Natural killer cell (primary cell): Measurements from ENCODE around the gene CGN. TPM values are rescaled to one million over a fixed set of nuclear protein-coding genes. Genes with fewer than 3 reads are reported as not detected.

Source experiments
- ATAC-seq, 3 donors: fragments of 150-1000 bp in 2 of 3; fragments of 200-7000 bp in 1 of 3; cut with Tn5 transposase; 1 replicate in 1 of 3; 2 replicates in 2 of 3; pipeline ENCODE4 v1.10.0; 2021; ENCODE audit warnings: mild to moderate bottlenecking in 2 of 3, moderate library complexity in 2 of 3
- DNase-seq, 2 donors: peaks; one replicate each; pipeline versions ENCODE4 v3.0.0 to v3.0.0-alpha.2; 2013 to 2021; ENCODE audit warnings: mixed read lengths in 1 of 2
- H3K27ac ChIP-seq: one replicate; pipeline ENCODE4 v1.5.1; 2013; ENCODE audit warnings: mild to moderate bottlenecking, low read length
- H3K27me3 ChIP-seq: one replicate; pipeline ENCODE4 v1.6.1; 2013; ENCODE audit warnings: low read length; ENCODE audit not compliant: control insufficient read depth, insufficient read depth
- H3K36me3 ChIP-seq: one replicate; pipeline ENCODE4 v1.6.1; 2013; ENCODE audit warnings: low read length; ENCODE audit not compliant: control insufficient read depth, insufficient read depth
- H3K4me1 ChIP-seq: one replicate; pipeline ENCODE4 v1.6.1; 2013; ENCODE audit warnings: low read length; ENCODE audit not compliant: control insufficient read depth, insufficient read depth
- H3K4me3 ChIP-seq: one replicate; pipeline ENCODE4 v1.5.1; 2013; ENCODE audit warnings: low read length
- H3K9me3 ChIP-seq: one replicate; pipeline ENCODE4 v1.6.1; 2013; ENCODE audit warnings: low read length; ENCODE audit not compliant: control insufficient read depth, insufficient read depth
- H3K27ac Mint-ChIP-seq, 2 donors: one replicate each; pipeline ENCODE4 v1.8.0; 2022; ENCODE audit warnings: mild to moderate bottlenecking in 2 of 2, mixed read lengths in 2 of 2, moderate library complexity in 1 of 2
- H3K27me3 Mint-ChIP-seq, 2 donors: one replicate each; pipeline ENCODE4 v1.8.0; 2022; ENCODE audit warnings: low read depth in 2 of 2, mixed read lengths in 2 of 2
- H3K36me3 Mint-ChIP-seq: one replicate; pipeline ENCODE4 v1.8.0; 2022; ENCODE audit warnings: mixed read lengths
- H3K4me1 Mint-ChIP-seq, 2 donors: one replicate each; pipeline ENCODE4 v1.8.0; 2022; ENCODE audit warnings: mixed read lengths in 2 of 2
- H3K4me3 Mint-ChIP-seq: one replicate; pipeline ENCODE4 v1.8.0; 2022; ENCODE audit warnings: mild to moderate bottlenecking, moderate library complexity, mixed read lengths
- H3K9me3 Mint-ChIP-seq, 2 donors: one replicate each; pipeline ENCODE4 v1.8.0; 2022; ENCODE audit warnings: mixed read lengths in 2 of 2
- CTCF ChIP-seq: fragments of 200-600 bp; IDR thresholded peaks from one replicate; pipeline ENCODE4 v1.8.0; 2022; ENCODE audit warnings: antibody characterized with exemption
- WGBS: methylation state at CpG from one replicate; pipeline ENCODE4 v1.1.7; 2013; ENCODE audit warnings: missing lambda C conversion rate; ENCODE audit not compliant: insufficient coverage; 5-methylcytosine and 5-hydroxymethylcytosine counted together
- intact Hi-C: fragments of 100-400 bp; cut with micrococcal nuclease; formaldehyde crosslinking; loops from one replicate; pipeline ENCODE4 v1.14.2; 2022
- total RNA-seq, 4 donors: library from RNA; stranded (reverse); fragments of 120-200 nt in 1 of 4; gene quantifications; one replicate each; pipeline versions ENCODE4 v1.2.3 to v1.2.4, GENCODE V29; 2013 to 2022

The CGN gene
- total RNA-seq, 3 donors from 2014 or later (not counting 1 experiment from before 2014, with no cell fraction given), result 0.07 to 0.80 TPM; not detected in 1

DNA sequence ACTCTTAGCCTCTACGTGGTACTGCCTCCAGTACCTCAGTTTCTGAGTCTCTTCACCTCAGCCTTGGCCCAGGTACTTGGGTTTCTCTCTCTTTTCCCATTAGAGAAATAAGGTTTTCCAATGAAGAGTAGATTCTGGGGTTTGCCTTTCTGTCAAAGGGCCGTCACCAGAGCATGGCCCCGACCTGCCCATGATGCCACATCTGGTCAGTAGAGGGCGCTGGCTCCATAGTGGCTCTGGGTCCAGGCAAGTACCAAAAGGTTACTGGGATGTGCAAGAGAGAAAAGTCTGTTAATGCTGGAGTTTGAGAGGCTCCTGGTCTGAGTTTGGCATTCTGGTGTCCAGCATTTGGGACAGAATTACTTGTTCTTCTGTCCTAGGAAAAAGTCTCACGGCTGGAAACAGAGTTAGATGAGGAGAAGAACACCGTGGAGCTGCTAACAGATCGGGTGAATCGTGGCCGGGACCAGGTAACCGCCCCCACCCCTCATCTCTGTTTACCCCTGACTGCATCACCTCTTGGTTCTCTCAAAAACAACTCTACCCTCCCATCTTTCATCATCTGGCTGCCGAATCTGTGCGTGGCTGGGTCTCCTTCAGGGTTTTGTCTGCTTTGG, 23.6 kb downstream of the CGN start:
- no peaks in the 10 kb centered on the region for H3K9me3 ChIP-seq
- Mint-ChIP-seq H3K36me3 (no peaks in the 10 kb centered on the region), H3K4me1 (peaks cover 0 to 2% of the 10 kb centered on the region in 2 donors), H3K9me3 (no peaks in the 10 kb centered on the region), H3K27me3 (no peaks in the 10 kb centered on the region), H3K27ac (no peak overlapping the region), H3K4me3 (no peak overlapping the region)
- peaks cover 6% of the 10 kb centered on the region for H3K4me1 ChIP-seq
- TF ChIP-seq CTCF, result peak; percentile 80
- no peaks in the 10 kb centered on the region for H3K36me3 ChIP-seq
- DNase-seq, result peak; percentile 66 to 84
- intact Hi-C loops, result loop anchor here (5.0 to 10.0 kb wide), 3 partner anchors 92 to 303 kb away; partner anchors contain the start of gene C2CD4D
- H3K27ac ChIP-seq, result no peak overlapping the region
- 70% methylated on average over 12 of the region's 12 CpGs for WGBS
- H3K27me3 ChIP-seq, result no peaks in the 10 kb centered on the region
- H3K4me3 ChIP-seq, result no peak overlapping the region
- peak; percentile 80 to 93 (median 90) for ATAC-seq

DNA sequence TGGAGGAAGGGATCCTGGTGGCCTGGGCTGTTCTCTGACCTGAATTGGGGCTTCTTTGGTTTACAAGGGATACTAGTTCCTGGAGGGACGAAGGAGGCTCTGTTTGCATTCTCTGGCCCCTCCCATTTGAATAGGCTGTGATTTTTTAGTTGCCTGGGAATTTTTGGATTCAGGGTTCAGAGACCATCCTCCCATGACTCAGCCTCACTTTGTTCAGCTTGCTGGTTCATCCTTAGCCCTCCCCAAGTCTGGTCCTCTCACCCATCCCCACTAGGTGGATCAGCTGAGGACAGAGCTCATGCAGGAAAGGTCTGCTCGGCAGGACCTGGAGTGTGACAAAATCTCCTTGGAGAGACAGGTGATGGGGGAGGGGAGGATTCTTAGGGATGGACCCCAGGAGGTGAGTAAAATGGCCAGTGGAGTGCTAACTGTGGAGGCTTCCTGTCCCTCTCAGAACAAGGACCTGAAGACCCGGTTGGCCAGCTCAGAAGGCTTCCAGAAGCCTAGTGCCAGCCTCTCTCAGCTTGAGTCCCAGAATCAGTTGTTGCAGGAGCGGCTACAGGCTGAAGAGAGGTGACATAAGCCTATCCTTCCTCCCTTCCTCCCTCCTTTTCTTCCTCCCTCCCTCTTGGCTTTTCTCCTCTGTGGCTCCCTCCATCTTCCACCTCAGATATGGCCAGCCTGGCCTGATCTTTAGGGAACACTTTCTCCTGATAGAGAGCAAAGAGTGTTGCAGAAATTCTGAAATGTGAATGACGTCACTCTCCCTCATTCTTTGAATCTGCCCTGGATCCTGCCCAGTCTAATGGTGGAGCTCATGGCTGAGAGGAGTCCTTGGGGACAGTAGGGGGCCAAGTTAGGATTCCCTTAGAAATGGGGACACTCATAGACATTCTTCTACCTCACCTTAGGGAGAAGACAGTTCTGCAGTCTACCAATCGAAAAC, 24.4 kb downstream of the CGN start:
- Histone ChIP-seq H3K4me3 (no peak overlapping the region), H3K27me3 (no peaks in the 10 kb centered on the region), H3K36me3 (no peaks in the 10 kb centered on the region), H3K9me3 (no peaks in the 10 kb centered on the region), H3K4me1 (peaks cover 12% of the 10 kb centered on the region), H3K27ac (no peak overlapping the region)
- DNase-seq (no peak), ATAC-seq (no peak)
- no peaks in the 10 kb centered on the region for H3K36me3 Mint-ChIP-seq
- 89% methylated on average over 6 of the region's 6 CpGs for WGBS
- no peaks in the 10 kb centered on the region for H3K9me3 Mint-ChIP-seq
- peaks cover 0 to 2% of the 10 kb centered on the region in 2 donors for H3K27me3 Mint-ChIP-seq
- H3K27ac Mint-ChIP-seq, result no peak overlapping the region
- TF ChIP-seq CTCF, result no peak
- peaks cover 8 to 11% of the 10 kb centered on the region in 2 donors for H3K4me1 Mint-ChIP-seq
- H3K4me3 Mint-ChIP-seq, result no peak overlapping the region
- intact Hi-C loops, result loop anchor here (10.0 kb wide), 1 partner anchor 199 kb away; no protein-coding TSS in a partner anchor

GRCh38 chr1:151536499-151536898, 25.3 kb downstream of the CGN start:
- WGBS, result 97% methylated on average over 6 of the region's 7 CpGs
- Mint-ChIP-seq H3K27ac (no peak overlapping the region), H3K27me3 (peaks cover 3 to 5% of the 10 kb centered on the region in 2 donors), H3K4me3 (no peak overlapping the region), H3K4me1 (peaks cover 17 to 20% of the 10 kb centered on the region in 2 donors), H3K36me3 (no peaks in the 10 kb centered on the region), H3K9me3 (no peaks in the 10 kb centered on the region)
- Histone ChIP-seq H3K36me3 (no peaks in the 10 kb centered on the region), H3K9me3 (no peaks in the 10 kb centered on the region), H3K27ac (no peak overlapping the region), H3K4me3 (no peak overlapping the region), H3K27me3 (peaks cover 1% of the 10 kb centered on the region), H3K4me1 (peaks cover 21% of the 10 kb centered on the region)
- no peak for DNase-seq
- intact Hi-C loops, result loop anchor here (10.0 kb wide), 1 partner anchor 198 kb away; no protein-coding TSS in a partner anchor
- no peak for ATAC-seq
- no peak for TF ChIP-seq CTCF
